ENCODE data around the gene CLEC4F. TPM values are rescaled to one million over a fixed set of nuclear protein-coding genes. Genes with fewer than 3 reads are reported as not detected.

The CLEC4F gene, protein sequence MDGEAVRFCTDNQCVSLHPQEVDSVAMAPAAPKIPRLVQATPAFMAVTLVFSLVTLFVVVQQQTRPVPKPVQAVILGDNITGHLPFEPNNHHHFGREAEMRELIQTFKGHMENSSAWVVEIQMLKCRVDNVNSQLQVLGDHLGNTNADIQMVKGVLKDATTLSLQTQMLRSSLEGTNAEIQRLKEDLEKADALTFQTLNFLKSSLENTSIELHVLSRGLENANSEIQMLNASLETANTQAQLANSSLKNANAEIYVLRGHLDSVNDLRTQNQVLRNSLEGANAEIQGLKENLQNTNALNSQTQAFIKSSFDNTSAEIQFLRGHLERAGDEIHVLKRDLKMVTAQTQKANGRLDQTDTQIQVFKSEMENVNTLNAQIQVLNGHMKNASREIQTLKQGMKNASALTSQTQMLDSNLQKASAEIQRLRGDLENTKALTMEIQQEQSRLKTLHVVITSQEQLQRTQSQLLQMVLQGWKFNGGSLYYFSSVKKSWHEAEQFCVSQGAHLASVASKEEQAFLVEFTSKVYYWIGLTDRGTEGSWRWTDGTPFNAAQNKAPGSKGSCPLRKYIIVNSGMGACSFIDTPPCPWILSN
- not detected in 2 replicates for total RNA-seq
- 0.05 TPM for total RNA-seq (2013)
- polyA plus RNA-seq, result 0.20 TPM in 1 of 2 replicates, not detected in the other
- polyA minus RNA-seq, result not detected in 2 replicates

DNA sequence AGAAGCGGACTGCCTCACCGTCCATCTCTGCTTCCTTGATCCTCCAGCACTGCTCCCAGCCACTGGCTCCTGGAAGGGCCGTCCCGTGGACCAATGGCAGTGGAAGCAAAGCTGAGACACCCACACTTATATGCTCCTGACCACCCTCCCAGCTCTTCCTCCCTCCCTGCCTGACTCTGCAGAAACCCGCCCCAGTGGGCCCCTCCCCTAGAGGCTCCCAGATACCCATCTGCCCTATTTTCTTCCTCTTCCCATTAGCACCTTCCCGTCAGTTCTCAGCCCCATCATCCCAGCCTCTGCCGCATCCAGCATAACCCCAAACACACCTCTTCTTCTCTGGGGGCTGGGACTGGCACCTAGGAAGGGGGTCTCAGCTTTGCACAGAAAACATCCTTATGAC is at the start of gene CLEC4F:
Gene CLEC4F, minus strand, starts transcription at position 101 of the 400 bp plus-strand sequence. Its CDS starts 76 bp downstream, at position 25.
- intact Hi-C loops (cut with micrococcal nuclease), result no loop called here

More for the DNA sequence above, at the start of gene CLEC4F:
- Histone ChIP-seq H4K20me1 (ENCODE audit: control insufficient read depth, insufficient read depth, low read length, poor library complexity, severe bottlenecking) (no peaks in the 10 kb centered on the region), H3K4me1 (ENCODE audit: control insufficient read depth in 2 of 2, insufficient read depth in 2 of 2, low read length in 2 of 2) (no peaks in the 10 kb centered on the region), H3K79me2 (ENCODE audit: control insufficient read depth, insufficient read depth, low read length) (no peaks in the 10 kb centered on the region), H3K9me3 (ENCODE audit: control extremely low read depth in 1 of 3, control insufficient read depth in 2 of 3, insufficient read depth in 1 of 3, low read length in 2 of 3) (no peaks in the 10 kb centered on the region), H3K27ac (ENCODE audit: low read length in 2 of 2) (no peak within 1 kb of the TSS), H3K4me2 (replicated peaks; ENCODE audit: low read depth, low read length, poor library complexity, severe bottlenecking) (no peak within 1 kb of the TSS), H3K27me3 (replicated peaks in 1 of 4; ENCODE audit: control extremely low read depth in 1 of 4, control insufficient read depth in 3 of 4, insufficient read depth in 4 of 4, low read length in 3 of 4) (peaks cover 0 to 5% (median 0%) of the 10 kb centered on the region in 4 experiments), H3K4me3 (ENCODE audit: control extremely low read depth in 1 of 5, extremely low read depth in 1 of 5, insufficient read depth in 1 of 5, low read depth in 2 of 5, low read length in 4 of 5) (no peak within 1 kb of the TSS), H2AFZ (ENCODE audit: insufficient read depth, low read depth, low read length, poor library complexity, severe bottlenecking) (no peak within 1 kb of the TSS), H3K36me3 (replicated peaks in 1 of 2; ENCODE audit: control extremely low read depth in 1 of 2, control insufficient read depth in 1 of 2, extremely low read depth in 1 of 2, insufficient read depth in 2 of 2, low read length in 1 of 2) (no peaks in the 10 kb centered on the region), H3K9ac (ENCODE audit: low read length) (no peak within 1 kb of the TSS)
- DNase-seq (no peak), ATAC-seq (ENCODE audit: low read depth) (no peak)
- Mint-ChIP-seq H3K9me3 (ENCODE audit: insufficient read depth) (no peaks in the 10 kb centered on the region), H3K27me3 (peaks cover 33% of the 10 kb centered on the region), H3K4me1 (no peaks in the 10 kb centered on the region), H3K4me3 (no peak within 1 kb of the TSS), H3K27ac (no peak within 1 kb of the TSS)
- ChIA-PET CTCF (no interaction called here), POLR2A (no interaction called here)
- 89% methylated on average over 7 of the region's 7 CpGs for WGBS (ENCODE audit: insufficient coverage)
- no peak for TF ChIP-seq EZH2 (IDR thresholded peaks at IDR 0.05; ENCODE audit: borderline replicate concordance, insufficient read depth, low read depth, low read length, poor library complexity, severe bottlenecking)
- TF ChIP-seq, protein P1, sequence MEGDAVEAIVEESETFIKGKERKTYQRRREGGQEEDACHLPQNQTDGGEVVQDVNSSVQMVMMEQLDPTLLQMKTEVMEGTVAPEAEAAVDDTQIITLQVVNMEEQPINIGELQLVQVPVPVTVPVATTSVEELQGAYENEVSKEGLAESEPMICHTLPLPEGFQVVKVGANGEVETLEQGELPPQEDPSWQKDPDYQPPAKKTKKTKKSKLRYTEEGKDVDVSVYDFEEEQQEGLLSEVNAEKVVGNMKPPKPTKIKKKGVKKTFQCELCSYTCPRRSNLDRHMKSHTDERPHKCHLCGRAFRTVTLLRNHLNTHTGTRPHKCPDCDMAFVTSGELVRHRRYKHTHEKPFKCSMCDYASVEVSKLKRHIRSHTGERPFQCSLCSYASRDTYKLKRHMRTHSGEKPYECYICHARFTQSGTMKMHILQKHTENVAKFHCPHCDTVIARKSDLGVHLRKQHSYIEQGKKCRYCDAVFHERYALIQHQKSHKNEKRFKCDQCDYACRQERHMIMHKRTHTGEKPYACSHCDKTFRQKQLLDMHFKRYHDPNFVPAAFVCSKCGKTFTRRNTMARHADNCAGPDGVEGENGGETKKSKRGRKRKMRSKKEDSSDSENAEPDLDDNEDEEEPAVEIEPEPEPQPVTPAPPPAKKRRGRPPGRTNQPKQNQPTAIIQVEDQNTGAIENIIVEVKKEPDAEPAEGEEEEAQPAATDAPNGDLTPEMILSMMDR (IDR thresholded peaks at IDR 0.05), result no peak

Measured in B cell (primary cell).